Esophagus (tissue), 2 donors: Measurements from ENCODE around the gene DNAJB6. TPM values are rescaled to one million over a fixed set of nuclear protein-coding genes. Genes with fewer than 3 reads are reported as not detected.

Experiments used
- H3K27ac ChIP-seq, 2 donors: one replicate each; pipeline ENCODE4 v1.5.1; 2013; ENCODE audit warnings: low read depth in 2 of 2, mild to moderate bottlenecking in 2 of 2, inconsistent platforms in 1 of 2, low read length in 1 of 2, moderate library complexity in 1 of 2
- H3K27me3 ChIP-seq, 2 donors: one replicate each; pipeline ENCODE4 v1.6.1; 2013; ENCODE audit warnings: low read length in 2 of 2, control low read depth in 1 of 2, mild to moderate bottlenecking in 1 of 2; ENCODE audit not compliant: insufficient read depth in 2 of 2, control insufficient read depth in 1 of 2
- H3K36me3 ChIP-seq, 2 donors: one replicate each; pipeline ENCODE4 v1.6.1; 2013; ENCODE audit warnings: low read length in 1 of 2; ENCODE audit not compliant: control insufficient read depth in 2 of 2, insufficient read depth in 2 of 2
- H3K4me1 ChIP-seq, 2 donors: one replicate each; pipeline ENCODE4 v1.6.1; 2013; ENCODE audit warnings: low read length in 1 of 2; ENCODE audit not compliant: control insufficient read depth in 2 of 2, insufficient read depth in 2 of 2
- H3K4me3 ChIP-seq, 2 donors: one replicate each; pipeline ENCODE4 v1.5.1; 2013; ENCODE audit warnings: low read length in 2 of 2, mild to moderate bottlenecking in 2 of 2, low read depth in 1 of 2, moderate library complexity in 1 of 2
- H3K9me3 ChIP-seq, 2 donors: one replicate each; pipeline ENCODE4 v1.6.1; 2013; ENCODE audit warnings: mild to moderate bottlenecking in 2 of 2, low read depth in 1 of 2, low read length in 1 of 2, moderate library complexity in 1 of 2; ENCODE audit not compliant: control insufficient read depth in 2 of 2, insufficient read depth in 1 of 2
- WGBS, 2 donors: extraction: QIAGEN DNeasy Blood & Tissue Kit; methylation state at CpG; one replicate each; pipeline ENCODE4 v1.1.7; 2013; 5-methylcytosine and 5-hydroxymethylcytosine counted together
- polyA plus RNA-seq, 2 donors: library from polyadenylated mRNA; stranded (reverse); fragments of 200-250 nt; gene quantifications; one replicate each; pipeline ENCODE4 v1.2.3, GENCODE V29; 2013
- donor health status: healthy with polysubstance abuse.
- donor health status: Bipolar disorder and iron deficiency.

DNAJB6 gene
- polyA plus RNA-seq, 2 donors: 96.0 to 118 TPM

DNA sequence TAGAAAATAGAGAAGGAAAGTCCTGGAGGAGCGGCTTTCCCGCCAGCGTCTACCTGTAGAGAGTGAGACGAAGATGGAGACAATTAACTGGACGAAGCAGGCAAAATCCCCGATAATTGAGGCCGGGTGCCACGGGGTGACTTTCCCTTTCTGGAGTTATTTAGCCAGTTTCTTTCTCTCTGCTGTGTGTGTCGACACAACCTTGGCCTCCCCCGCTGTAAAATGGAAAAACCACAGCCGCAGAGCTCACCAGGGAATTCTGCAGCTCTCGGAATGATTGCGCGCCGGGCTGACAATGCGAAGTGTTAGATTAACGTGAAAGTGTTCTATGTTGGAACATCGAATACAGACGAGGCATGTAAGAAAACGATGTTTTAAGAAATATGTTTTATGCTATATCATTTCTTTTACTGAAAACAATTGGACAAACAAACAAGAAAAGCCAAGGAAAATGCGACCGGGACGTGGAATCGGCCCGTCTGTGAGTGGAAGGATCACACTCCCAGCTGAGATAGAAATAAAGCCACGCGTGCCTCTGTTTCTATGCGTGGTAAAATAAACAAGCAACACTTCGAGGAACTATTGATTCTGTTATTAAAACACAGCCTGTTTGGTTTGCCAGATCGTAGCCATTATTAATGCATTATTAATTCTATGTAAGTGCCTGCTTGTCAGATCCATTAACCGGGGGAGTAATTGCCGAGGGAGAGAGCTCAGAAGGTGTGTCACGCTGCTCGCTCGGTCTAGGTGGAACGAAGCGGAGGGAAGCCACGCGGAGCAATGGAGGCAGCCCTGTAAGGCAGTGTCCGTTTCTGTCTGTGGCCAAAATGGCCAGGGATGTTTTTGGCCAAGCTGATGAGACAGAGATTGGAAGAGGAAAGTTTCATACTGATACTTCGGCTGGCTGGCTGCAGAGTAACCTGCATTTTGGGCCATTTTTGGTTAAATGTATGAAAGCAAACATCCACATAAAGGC lies 129.4 kb downstream of the DNAJB6 start:
- Histone ChIP-seq H3K27ac (no peak overlapping the region), H3K36me3 (no peaks in the 10 kb centered on the region), H3K27me3 (peaks cover 0 to 2% of the 10 kb centered on the region in 2 donors), H3K4me1 (peaks cover 0 to 2% of the 10 kb centered on the region in 2 donors), H3K4me3 (no peak overlapping the region), H3K9me3 (no peaks in the 10 kb centered on the region)
- WGBS, 2 donors: 68 to 72% methylated on average over 41 of the region's 41 CpGs

- H3K36me3 ChIP-seq: no peaks in the 10 kb centered on the region
- H3K27ac ChIP-seq: no peak overlapping the region
- 72 to 82% methylated on average over 12 of the region's 12 CpGs for WGBS, 2 donors
- peaks cover 0 to 2% of the 10 kb centered on the region in 2 donors for H3K4me1 ChIP-seq
- H3K27me3 ChIP-seq: peaks cover 0 to 2% of the 10 kb centered on the region in 2 donors
- H3K4me3 ChIP-seq: no peak overlapping the region
- H3K9me3 ChIP-seq: no peaks in the 10 kb centered on the region
Observed at GRCh38 chr7:157466867-157467261, 130.1 kb downstream of the DNAJB6 start.

Other genes with a start within 250 kb of the DNAJB6 start
- 10 to 100 TPM; 12.6 to 23.0 TPM for gene UBE3C, start 198.1 kb upstream of the DNAJB6 start, polyA plus RNA-seq